Stimulated activated naive CD4-positive, alpha-beta T cell (primary cell): ENCODE results near the gene PSMA6.
A peak's percentile ranks its signal among the peaks of the same experiment; 100 is the strongest.
"Not testable (repeated sequence)": the region's sequence is repeated elsewhere in the genome, so short reads cannot be mapped to it uniquely, and the experiment has no call there.

Source experiments
- DNase-seq, 6 experiments: peaks; one replicate each; lab custom pipeline; 2025; lab: John Stamatoyannopoulos, UW

The PSMA6 gene

GRCh38 chr14:35285168-35286002 lies 6.8 kb upstream of the PSMA6 start:
- DNase-seq, result no peak

- no peak for DNase-seq
Observed at GRCh38 chr14:35286003-35286600, 6.1 kb upstream of the PSMA6 start.

DNA sequence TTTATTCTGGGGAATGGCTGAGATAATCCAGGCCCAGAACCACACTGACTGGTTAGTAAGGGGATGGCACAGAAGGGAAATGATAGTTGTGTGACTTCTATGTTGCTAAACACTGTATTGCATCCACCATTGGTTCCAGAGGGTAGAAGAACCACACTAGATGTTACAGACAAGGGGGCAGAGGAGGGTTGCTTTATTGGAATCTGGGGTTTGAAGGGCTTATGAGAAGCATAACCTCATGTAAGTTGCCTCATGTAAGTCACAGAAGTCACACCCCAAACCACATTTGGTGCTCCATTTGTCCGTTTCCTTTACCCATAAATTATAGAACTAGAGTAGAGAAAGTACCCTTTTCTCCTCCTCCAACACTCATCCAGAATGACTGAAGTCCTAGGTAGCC lies 5.5 kb upstream of the PSMA6 start:
- no peak for DNase-seq

- no peak for DNase-seq
Observed at GRCh38 chr14:35287431-35288013, 4.7 kb upstream of the PSMA6 start.

- DNase-seq, result no peak
Observed at GRCh38 chr14:35289623-35290022, 2.6 kb upstream of the PSMA6 start.

- DNase-seq, result peak in 1 of 6 experiments; percentile 10
Observed at GRCh38 chr14:35292770-35293561, 784 bp downstream of the PSMA6 start.

GRCh38 chr14:35295845-35296161 lies 3.6 kb downstream of the PSMA6 start:
- no peak for DNase-seq

DNA sequence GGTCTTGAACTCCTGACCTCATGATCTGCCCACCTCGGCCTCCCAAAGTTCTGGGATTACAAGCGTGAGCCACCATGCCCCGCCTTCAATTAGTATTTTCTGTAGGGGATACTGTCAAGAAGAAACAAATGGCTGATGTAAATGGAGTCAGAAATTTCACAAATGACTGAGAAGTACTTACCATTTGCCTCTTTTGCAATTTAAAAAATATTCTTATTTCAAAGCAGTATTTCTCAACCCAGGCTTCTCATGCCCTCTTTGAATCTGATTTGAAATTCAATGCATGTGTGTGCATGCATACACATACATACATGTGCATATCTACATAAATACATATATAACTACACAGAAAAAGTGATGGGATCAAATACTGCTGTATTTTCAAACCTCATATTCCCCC lies 4.4 kb downstream of the PSMA6 start:
- no peak for DNase-seq

GRCh38 chr14:35297706-35298105 lies 5.5 kb downstream of the PSMA6 start:
- no peak for DNase-seq

GRCh38 chr14:35298351-35298750 lies 6.2 kb downstream of the PSMA6 start:
- DNase-seq, result no peak

- no peak for DNase-seq
Observed at GRCh38 chr14:35299708-35300107, 7.5 kb downstream of the PSMA6 start.

- DNase-seq, result no peak
Observed at GRCh38 chr14:35300228-35300627, 8.0 kb downstream of the PSMA6 start.

GRCh38 chr14:35301334-35301733 lies 9.2 kb downstream of the PSMA6 start:
- not testable (repeated sequence) for DNase-seq

- DNase-seq, result no peak
Observed at GRCh38 chr14:35301735-35302528, 9.8 kb downstream of the PSMA6 start.

DNA sequence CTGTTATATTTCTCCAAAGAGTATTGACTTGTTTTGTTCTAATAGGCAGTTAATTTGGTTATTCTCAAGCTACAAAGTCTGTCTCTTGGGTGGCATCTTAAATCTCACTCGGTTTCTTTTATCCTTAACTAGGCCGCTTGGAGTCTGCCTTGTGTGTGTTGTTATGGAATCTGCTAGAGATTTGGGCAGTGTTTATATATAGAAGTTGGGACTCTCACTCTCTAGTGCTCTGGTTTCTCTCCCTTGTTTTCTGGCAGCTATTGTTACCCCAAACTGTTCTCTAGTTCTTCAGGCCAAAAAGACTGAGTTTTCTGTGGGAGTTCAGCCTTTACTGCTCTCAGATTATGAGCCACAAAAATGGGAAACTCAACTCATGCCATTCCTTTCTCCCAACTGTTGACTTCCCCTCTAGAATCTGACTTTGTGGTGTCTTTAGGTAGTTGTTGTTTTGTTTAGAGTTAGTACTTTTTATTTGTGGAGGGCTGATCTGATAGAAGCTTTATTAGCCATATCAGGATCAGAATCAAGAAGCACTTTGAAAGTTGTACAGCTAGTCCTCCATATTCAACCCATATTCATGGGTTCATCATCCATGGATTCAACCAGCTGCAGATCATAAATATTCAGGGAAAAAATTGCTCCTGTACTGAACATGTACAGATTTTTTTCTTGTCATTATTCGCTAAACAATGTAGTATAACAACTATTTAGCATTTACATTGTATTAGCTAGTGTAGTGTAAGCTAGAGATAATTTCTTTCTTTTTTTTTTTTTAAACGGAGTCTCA lies 11.2 kb downstream of the PSMA6 start:
- DNase-seq, result no peak

DNA sequence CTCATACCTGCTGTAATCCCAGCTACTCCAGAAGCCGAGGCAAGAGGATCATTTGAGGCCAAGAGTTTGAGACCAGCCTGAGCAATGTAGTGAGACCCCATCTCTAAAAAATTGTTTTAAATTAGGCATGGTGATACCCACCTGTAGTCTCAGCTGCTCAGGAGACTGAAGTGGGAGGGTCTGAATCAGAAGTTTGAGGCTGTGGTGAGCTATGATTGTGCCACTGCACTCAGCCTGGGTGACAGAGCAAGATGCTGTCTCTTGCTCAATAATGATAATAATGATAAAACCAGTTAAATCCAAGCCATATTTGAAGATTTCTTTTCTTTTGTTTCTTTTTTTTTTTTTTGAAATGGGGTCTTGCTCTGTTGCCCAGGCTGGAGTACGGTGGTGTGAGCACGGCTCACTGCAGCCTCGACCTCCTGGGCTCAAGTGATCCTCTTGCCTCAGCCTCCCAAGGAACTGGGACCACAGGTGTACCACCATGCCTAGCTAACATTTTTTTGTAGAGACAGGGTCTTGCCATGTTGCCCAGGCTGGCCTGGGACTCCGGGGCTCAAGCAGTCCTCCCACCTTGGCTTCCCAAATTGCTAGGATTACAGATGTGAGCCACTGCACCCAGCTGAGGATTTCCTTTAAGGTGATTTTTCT lies 12.8 kb downstream of the PSMA6 start:
- no peak for DNase-seq

- no peak for DNase-seq
Observed at GRCh38 chr14:35305633-35306032, 13.5 kb downstream of the PSMA6 start.

- DNase-seq, result no peak
Observed at GRCh38 chr14:35306114-35306513, 13.9 kb downstream of the PSMA6 start.

- no peak for DNase-seq
Observed at GRCh38 chr14:35317820-35318219, 25.6 kb downstream of the PSMA6 start.

- DNase-seq, result no peak
Observed at GRCh38 chr14:35319509-35319908, 27.3 kb downstream of the PSMA6 start.
